ENCODE measurements around the gene EGFR. TPM values are rescaled to one million over a fixed set of nuclear protein-coding genes. Genes with fewer than 3 reads are reported as not detected.

The EGFR gene
- total and polyA plus RNA-seq, 2 donors (not counting 3 experiments of a cell fraction or from before 2014, with no cell fraction given) = 1.5 to 4.1 TPM

GRCh38 chr7:55133630-55134358, 115.0 kb downstream of the EGFR start:
- peak overlapping the region; percentile 37 for H2AFZ ChIP-seq (ENCODE audit: low read depth, low read length)
- ChIA-PET CTCF (interaction anchor here (0.8 to 2.1 kb wide), 10 partner anchors 9 to 345 kb away, joined by 3 to 23 read pairs (median 5); no protein-coding TSS in a partner anchor), POLR2A (interaction anchor here (1.0 to 1.2 kb wide), 2 partner anchors 59 to 68 kb away, joined by 5 to 6 read pairs; no protein-coding TSS in a partner anchor)
- no peaks in the 10 kb centered on the region for H3K36me3 ChIP-seq (ENCODE audit: control insufficient read depth in 2 of 2, extremely low read depth in 1 of 2, insufficient read depth in 2 of 2, low read length in 2 of 2)
- H3K4me1 ChIP-seq (ENCODE audit: control insufficient read depth, extremely low read depth, insufficient read depth, low read length) = peaks cover 34% of the 10 kb centered on the region
- DNase-seq (ENCODE audit: low read depth, low spot score) = peak; percentile 93
- dilution Hi-C loops (cut with MboI; ENCODE audit: extremely low pct_ligation_motif_present, low sequenced_read_pairs) (no loop called here), intact Hi-C loops (cut with micrococcal nuclease) (loop anchor here (1.0 to 5.0 kb wide), 8 partner anchors 47 to 361 kb away; partner anchors contain the start of gene EGFR)
- H3K4me2 ChIP-seq (ENCODE audit: insufficient read depth, low read length) = peak overlapping the region; percentile 44
- TSS peak; percentile 64 for BruUV-seq (replicated peaks)
- H3K27me3 ChIP-seq (ENCODE audit: control insufficient read depth in 2 of 2, insufficient read depth in 2 of 2, low read length in 2 of 2) = no peaks in the 10 kb centered on the region
- peak; percentile 100 for FAIRE-seq
- TF ChIP-seq POLR2AphosphoS5 (IDR thresholded peaks at IDR 0.05; ENCODE audit: insufficient read depth, low read depth, low read length) (peak; percentile 78), POLR2A (IDR thresholded peaks at IDR 0.05; ENCODE audit: low read depth, low read length) (peak; percentile 63), CTCF (IDR thresholded peaks at IDR 0.05; ENCODE audit: extremely low read depth in 1 of 2, insufficient read depth in 1 of 2, low read depth in 1 of 2, low read length in 2 of 2) (no peak), JUN (IDR thresholded peaks at IDR 0.05; ENCODE audit: borderline replicate concordance, insufficient read depth, insufficient read length, low read depth) (peak; percentile 57), FOS (IDR thresholded peaks at IDR 0.05; ENCODE audit: borderline replicate concordance, insufficient read depth, low read length) (peak; percentile 90), MAX (IDR thresholded peaks at IDR 0.05; ENCODE audit: insufficient read depth, insufficient read length) (no peak), MYC (IDR thresholded peaks at IDR 0.05; ENCODE audit: low read depth, low read length) (no peak), GATA2 (IDR thresholded peaks at IDR 0.05; ENCODE audit: insufficient read depth, insufficient read length, low read depth, low read length) (peak; percentile 88), EZH2 (IDR thresholded peaks at IDR 0.05; ENCODE audit: borderline replicate concordance, low read depth, low read length, severe bottlenecking) (no peak)
- no peaks in the 10 kb centered on the region for H3K9me3 ChIP-seq (replicated peaks; ENCODE audit: control insufficient read depth, insufficient read depth, low read length)
- no peak overlapping the region for H3K4me3 ChIP-seq (replicated peaks in 1 of 3; ENCODE audit: insufficient read depth in 1 of 3, low read depth in 1 of 3, low read length in 3 of 3)
- H4K20me1 ChIP-seq (replicated peaks; ENCODE audit: control insufficient read depth, extremely low read depth, insufficient read depth, low read length) = no peaks in the 10 kb centered on the region
- peak overlapping the region; percentile 79 for H3K9ac ChIP-seq (replicated peaks; ENCODE audit: extremely low read depth, insufficient read depth, low read length)
- H3K27ac ChIP-seq (ENCODE audit: insufficient read depth, low read depth, low read length) = peak overlapping the region; percentile 97
- H3K79me2 ChIP-seq (ENCODE audit: control insufficient read depth, insufficient read depth, low read length) = no peaks in the 10 kb centered on the region
- H3K9me1 ChIP-seq (replicated peaks; ENCODE audit: control insufficient read depth, extremely low read depth, insufficient read depth, low read length) = no peaks in the 10 kb centered on the region

All from endothelial cell of umbilical vein (primary cell).